SK-N-SH (cell line): Measurements from ENCODE around the gene UNC79. TPM values are rescaled to one million over a fixed set of nuclear protein-coding genes. Genes with fewer than 3 reads are reported as not detected.

Source experiments
- CTCF ChIA-PET: fragments of 300-600, 350-600 bp; formaldehyde crosslinking; extraction: SDS; loops from one replicate; lab custom pipeline; 2021; lab: Yijun Ruan, JAX
- POLR2A ChIA-PET: fragments of 350-600 bp; sonication (Branson Sonifier 250); formaldehyde crosslinking; extraction: SDS; loops from one replicate; lab custom pipeline; 2020; ENCODE audit warnings: antibody characterized with exemption, inconsistent platforms; lab: Yijun Ruan, JAX
- DNase-seq: peaks from one replicate; pipeline ENCODE4 v3.0.0; 2012
- H2AFZ ChIP-seq: fragments of 200-600 bp; sonication (generic); 2 replicates; pipeline ENCODE4 v1.8.1; 2016; ENCODE audit warnings: antibody characterized with exemption, mild to moderate bottlenecking, low read depth
- H3F3A ChIP-seq: fragments of 200-600 bp; sonication (generic); replicated peaks from 2 replicates; pipeline ENCODE3; 2016; ENCODE audit warnings: antibody characterized with exemption, mild to moderate bottlenecking; ENCODE audit not compliant: insufficient read depth
- H3K27ac ChIP-seq, 2 experiments: fragments of 200-500 bp in 1 of 2; fragments of 200-600 bp in 1 of 2; sonication (Bioruptor generic) in 1 of 2; sonication (generic), shearing (Covaris generic) in 1 of 2; 2 replicates each; pipeline versions ENCODE4 v1.5.1 to v1.6.1; 2014 to 2016; ENCODE audit warnings: low read depth in 2 of 2, inconsistent platforms in 1 of 2, low read length in 1 of 2, mild to moderate bottlenecking in 1 of 2, mixed read lengths in 1 of 2
- H3K27me3 ChIP-seq: fragments of 200-600 bp; sonication (generic), shearing (Covaris generic); 2 replicates; pipeline ENCODE4 v1.6.1; 2016; ENCODE audit warnings: mixed run types; ENCODE audit not compliant: insufficient read depth
- H3K36me3 ChIP-seq, 2 experiments: fragments of 200-500 bp in 1 of 2; fragments of 200-600 bp in 1 of 2; sonication (Bioruptor generic) in 1 of 2; sonication (generic) in 1 of 2; replicated peaks in 1 of 2; 2 replicates each; pipeline versions ENCODE3 to v1.5.1; 2014 to 2016; ENCODE audit warnings: low read length in 1 of 2, mild to moderate bottlenecking in 1 of 2; ENCODE audit not compliant: insufficient read depth in 2 of 2, control insufficient read depth in 1 of 2
- H3K4me1 ChIP-seq, 2 experiments: fragments of 200-500 bp in 1 of 2; fragments of 200-600 bp in 1 of 2; sonication (Bioruptor generic) in 1 of 2; sonication (generic), shearing (Covaris generic) in 1 of 2; 2 replicates each; pipeline versions ENCODE4 v1.5.1 to v1.6.1; 2014 to 2016; ENCODE audit warnings: low read depth in 1 of 2, low read length in 1 of 2, mixed run types in 1 of 2; ENCODE audit not compliant: insufficient read depth in 2 of 2, control insufficient read depth in 1 of 2
- H3K4me2 ChIP-seq: fragments of 200-600 bp; sonication (generic), shearing (Covaris generic); 2 replicates; pipeline ENCODE4 v1.6.1; 2017; ENCODE audit warnings: mixed run types
- H3K4me3 ChIP-seq, 2 experiments: fragments of 200-500 bp in 1 of 2; fragments of 200-600 bp in 1 of 2; sonication (Bioruptor generic) in 1 of 2; sonication (generic), shearing (Covaris generic) in 1 of 2; 2 replicates each; pipeline versions ENCODE4 v1.5.1 to v1.8.1; 2014 to 2016; ENCODE audit warnings: low read depth in 2 of 2, inconsistent platforms in 1 of 2, low read length in 1 of 2, mild to moderate bottlenecking in 1 of 2, mixed read lengths in 1 of 2, moderate library complexity in 1 of 2
- H3K79me2 ChIP-seq: fragments of 200-600 bp; sonication (generic); 2 replicates; pipeline ENCODE4 v1.8.1; 2017; ENCODE audit warnings: mild to moderate bottlenecking; ENCODE audit not compliant: insufficient read depth
- H3K9ac ChIP-seq: fragments of 200-600 bp; sonication (generic); 2 replicates; pipeline ENCODE4 v1.6.1; 2017; ENCODE audit warnings: mixed run types
- H3K9me2 ChIP-seq: fragments of 200-600 bp; sonication (generic); 2 replicates; pipeline ENCODE4 v1.6.1; 2017; ENCODE audit warnings: mixed run types
- H3K9me3 ChIP-seq: fragments of 200-600 bp; sonication (generic); 2 replicates; pipeline ENCODE4 v1.6.1; 2017; ENCODE audit warnings: mixed run types, mild to moderate bottlenecking, moderate library complexity
- H4K20me1 ChIP-seq: fragments of 200-600 bp; sonication (generic); 2 replicates; pipeline ENCODE4 v1.6.1; 2017; ENCODE audit warnings: mild to moderate bottlenecking, mixed run types; ENCODE audit not compliant: insufficient read depth
- CHD2 ChIP-seq: fragments of 150-350 bp; IDR thresholded peaks from 2 replicates; pipeline ENCODE4 v1.6.1; 2018; ENCODE audit warnings: low read length; ENCODE audit not compliant: partially characterized antibody
- CTCF ChIP-seq: fragments of 200-600 bp; sonication (generic); IDR thresholded peaks from 2 replicates; pipeline ENCODE4 v1.6.1; 2017; ENCODE audit warnings: antibody characterized with exemption, mild to moderate bottlenecking, moderate library complexity
- EP300 ChIP-seq, 2 experiments: IDR thresholded peaks; 2 replicates each; pipeline versions ENCODE4 v1.4.0 to v1.6.1; 2012; ENCODE audit warnings: borderline replicate concordance in 1 of 2, low read depth in 1 of 2, low read length in 1 of 2
- EZH2phosphoT487 ChIP-seq: fragments of 200-600 bp; sonication (generic); IDR thresholded peaks from 2 replicates; pipeline ENCODE4 v1.6.1; 2017; ENCODE audit warnings: low read depth, mixed run types, mild to moderate bottlenecking, antibody characterized with exemption, moderate library complexity, borderline replicate concordance
- FOXJ3 ChIP-seq: sonication (generic); formaldehyde crosslinking; IDR thresholded peaks from 2 replicates; pipeline ENCODE4 v1.5.1; 2020; ENCODE audit warnings: mild to moderate bottlenecking, missing genetic modification reagents
- FOXM1 ChIP-seq: IDR thresholded peaks from 2 replicates; pipeline ENCODE4 v1.4.0; 2012; ENCODE audit warnings: low read depth, mild to moderate bottlenecking
- IRF3 ChIP-seq: fragments of 150-350 bp; IDR thresholded peaks from 2 replicates; pipeline ENCODE4 v1.6.1; 2016; ENCODE audit warnings: mild to moderate bottlenecking, low read depth, low read length
- MEF2A ChIP-seq: IDR thresholded peaks from 2 replicates; pipeline ENCODE4 v1.4.0; 2012; ENCODE audit warnings: low read depth, borderline replicate concordance
- NRF1 ChIP-seq: IDR thresholded peaks from 2 replicates; pipeline ENCODE4 v1.6.1; 2012; ENCODE audit warnings: low read depth, mild to moderate bottlenecking, low read length
- PBX3 ChIP-seq: IDR thresholded peaks from 2 replicates; pipeline ENCODE4; 2012
- POLR2AphosphoS5 ChIP-seq: IDR thresholded peaks from 2 replicates; pipeline ENCODE4 v1.6.1; 2012; ENCODE audit warnings: low read depth, low read length
- RCOR1 ChIP-seq: fragments of 150-350 bp; IDR thresholded peaks from 2 replicates; pipeline ENCODE4 v1.6.1; 2017; ENCODE audit warnings: antibody characterized with exemption, low read length
- RFX5 ChIP-seq: IDR thresholded peaks from 2 replicates; pipeline ENCODE4 v1.6.1; 2012; ENCODE audit warnings: mild to moderate bottlenecking, improper control_type of control experiment, low read length
- SIN3A ChIP-seq: IDR thresholded peaks from 2 replicates; pipeline ENCODE4 v1.6.1; 2012; ENCODE audit warnings: low read depth, mild to moderate bottlenecking, low read length, moderate library complexity, borderline replicate concordance
- SMC3 ChIP-seq: IDR thresholded peaks from 2 replicates; pipeline ENCODE4 v1.6.1; 2012; ENCODE audit warnings: low read depth, low read length, improper control_type of control experiment
- YY1 ChIP-seq: IDR thresholded peaks from 2 replicates; pipeline ENCODE4 v1.4.0; 2012; ENCODE audit warnings: low read depth, mild to moderate bottlenecking
- ZBTB33 ChIP-seq: IDR thresholded peaks from 2 replicates; pipeline ENCODE4 v1.4.0; 2012; ENCODE audit warnings: low read depth, borderline replicate concordance
- WGBS: methylation state at CpG from one replicate; pipeline ENCODE4 v1.1.6; 2017; ENCODE audit warnings: low lambda C conversion rate; 5-methylcytosine and 5-hydroxymethylcytosine counted together
- polyA plus RNA-seq, 3 experiments: library from polyadenylated mRNA; depleted of rRNA; stranded (reverse); fragments of >200 nt; gene quantifications; 2 replicates each; pipeline ENCODE4 v1.2.3, GENCODE V29; 2012

Gene UNC79
- polyA plus RNA-seq, 1 of the 3 experiments (the other 2 are of a cell fraction), result 0.10 TPM

GRCh38 chr14:93496856-93497741, 66.4 kb downstream of the UNC79 start:
- CTCF ChIA-PET, result no interaction called here

GRCh38 chr14:93510056-93510455, 79.3 kb downstream of the UNC79 start:
- Histone ChIP-seq H2AFZ (no peak overlapping the region), H3K27me3 (no peaks in the 10 kb centered on the region), H3K9me2 (no peaks in the 10 kb centered on the region), H3K9me3 (peaks cover 5% of the 10 kb centered on the region; the same call in 1 of the 2 replicates), H3K4me2 (no peak overlapping the region), H3K79me2 (no peaks in the 10 kb centered on the region), H3K27ac (no peak overlapping the region), H3F3A (no peaks in the 10 kb centered on the region), H3K4me1 (no peaks in the 10 kb centered on the region), H3K36me3 (no peaks in the 10 kb centered on the region), H3K4me3 (no peak overlapping the region), H4K20me1 (no peaks in the 10 kb centered on the region), H3K9ac (no peak overlapping the region)
- WGBS, result 0% methylated on average over 1 of the region's 1 CpG
- DNase-seq, result no peak
- no peak for TF ChIP-seq EZH2phosphoT487
- no peak for TF ChIP-seq CHD2
- no peak for TF ChIP-seq PBX3
- no peak for TF ChIP-seq FOXJ3 (CRISPR knock-in tag)
- TF ChIP-seq ZBTB33, result no peak
- no peak for TF ChIP-seq POLR2AphosphoS5
- no peak for TF ChIP-seq NRF1
- no peak for TF ChIP-seq SIN3A
- TF ChIP-seq EP300 (IDR thresholded peaks at IDR 0.05; ENCODE audit: borderline replicate concordance in 1 of 2, low read depth in 1 of 2, low read length in 1 of 2), result no peak
- TF ChIP-seq CTCF, result no peak
- TF ChIP-seq SMC3, result no peak
- no peak for TF ChIP-seq RFX5
- CTCF ChIA-PET, result no interaction called here
- POLR2A ChIA-PET, result no interaction called here

More at GRCh38 chr14:93496856-93497741, 66.4 kb downstream of the UNC79 start:
- Histone ChIP-seq H3K4me3 (no peak overlapping the region), H3K4me1 (no peaks in the 10 kb centered on the region), H3K27ac (no peak overlapping the region), H4K20me1 (no peaks in the 10 kb centered on the region), H3K9ac (no peak overlapping the region), H3K27me3 (no peaks in the 10 kb centered on the region), H3K9me3 (no peaks in the 10 kb centered on the region), H3K9me2 (no peaks in the 10 kb centered on the region), H3K79me2 (no peaks in the 10 kb centered on the region), H3K36me3 (no peaks in the 10 kb centered on the region), H2AFZ (no peak overlapping the region), H3F3A (no peaks in the 10 kb centered on the region), H3K4me2 (no peak overlapping the region)
- DNase-seq, result peak; percentile 6
- TF ChIP-seq FOXM1, result no peak
- no peak for TF ChIP-seq CHD2
- no peak for TF ChIP-seq IRF3
- TF ChIP-seq RCOR1, result no peak
- TF ChIP-seq YY1, result no peak
- TF ChIP-seq MEF2A, result no peak
- WGBS, result 24% methylated on average over 3 of the region's 3 CpGs
- POLR2A ChIA-PET, result no interaction called here
